ENCODE measurements around the gene FAM219A.

- TF ChIP-seq SUZ12 (IDR thresholded peaks at IDR 0.05; ENCODE audit: extremely low read depth, insufficient read depth, insufficient read length) (no peak), ZNF274 (IDR thresholded peaks at IDR 0.05; ENCODE audit: low read depth, low read length) (no peak), YY1 (IDR thresholded peaks at IDR 0.05; ENCODE audit: insufficient read depth, insufficient read length) (no peak)
Measured at GRCh38 chr9:34486572-34486971, 28.2 kb upstream of the FAM219A start.
